ENCODE data around the gene PLA1A.
"Not testable (repeated sequence)": the region's sequence is repeated elsewhere in the genome, so short reads cannot be mapped to it uniquely, and the experiment has no call there.

PLA1A gene

GRCh38 chr3:119662604-119663373 is 65.1 kb downstream of the PLA1A start:
- no peak for DNase-seq (ENCODE audit: low spot score)

- no peak for DNase-seq (ENCODE audit: low spot score)
These were observed 66.2 kb downstream of the PLA1A start for GRCh38 chr3:119663885-119664284.

- DNase-seq (ENCODE audit: low spot score) = no peak
These were observed 66.7 kb downstream of the PLA1A start for GRCh38 chr3:119664370-119664769.

- no peak for DNase-seq (ENCODE audit: low spot score)
These were observed 67.2 kb downstream of the PLA1A start for GRCh38 chr3:119664850-119665379.

- DNase-seq (ENCODE audit: low spot score) = no peak
These were observed 68.4 kb downstream of the PLA1A start for GRCh38 chr3:119665954-119666559.

- DNase-seq (ENCODE audit: low spot score) = no peak
These were observed 72.4 kb downstream of the PLA1A start for GRCh38 chr3:119669906-119670570.

- DNase-seq (ENCODE audit: low spot score) = no peak
These were observed 75.1 kb downstream of the PLA1A start for GRCh38 chr3:119672776-119673175.

- DNase-seq (ENCODE audit: low spot score) = no peak
These were observed 76.2 kb downstream of the PLA1A start for GRCh38 chr3:119673875-119674274.

- no peak for DNase-seq (ENCODE audit: low spot score)
These were observed 77.6 kb downstream of the PLA1A start for GRCh38 chr3:119675188-119675874.

- DNase-seq (ENCODE audit: low spot score) = no peak
These were observed 78.3 kb downstream of the PLA1A start for GRCh38 chr3:119676020-119676419.

- peak; percentile 97 for DNase-seq (ENCODE audit: low spot score)
These were observed 79.3 kb downstream of the PLA1A start, which contains the start of gene COX17 for GRCh38 chr3:119676771-119677640. TSS of gene COX17 (minus strand) at chr3:119677406. CDS start at chr3:119677310, 96 bp downstream.

GRCh38 chr3:119677641-119677934 is 79.9 kb downstream of the PLA1A start:
- no peak for DNase-seq (ENCODE audit: low spot score)

- not testable (repeated sequence) for DNase-seq (ENCODE audit: low spot score)
These were observed 80.5 kb downstream of the PLA1A start for GRCh38 chr3:119678209-119678608.

Measured in iPS-NIHi11 (cell line).